NCI-H2107 treated with DMSO at 0.1 percent for 48 hours (cell line): Measurements from ENCODE around the gene KRTAP5-10.
"Not testable (repeated sequence)": the region's sequence is repeated elsewhere in the genome, so short reads cannot be mapped to it uniquely, and the experiment has no call there.

ENCODE experiments used
- DNase-seq: peaks from one replicate; lab custom pipeline; 2025; ENCODE audit not compliant: unreplicated experiment; lab: John Stamatoyannopoulos, UW

Gene KRTAP5-10

GRCh38 chr11:71607520-71608216 lies 42.3 kb downstream of the KRTAP5-10 start:
- not testable (repeated sequence) for DNase-seq

- not testable (repeated sequence) for DNase-seq
Observed at GRCh38 chr11:71608272-71608671, 42.9 kb downstream of the KRTAP5-10 start.

- DNase-seq: not testable (repeated sequence)
Observed at GRCh38 chr11:71611218-71611910, 46.0 kb downstream of the KRTAP5-10 start.

- not testable (repeated sequence) for DNase-seq
Observed at GRCh38 chr11:71613931-71614330, 48.6 kb downstream of the KRTAP5-10 start.

GRCh38 chr11:71614366-71614917 lies 49.1 kb downstream of the KRTAP5-10 start:
- not testable (repeated sequence) for DNase-seq

- DNase-seq: not testable (repeated sequence)
Observed at GRCh38 chr11:71615003-71615402, 49.6 kb downstream of the KRTAP5-10 start.
